Smooth muscle cell (in vitro differentiated cells): ENCODE measurements around the gene MOB1A. TPM values are rescaled to one million over a fixed set of nuclear protein-coding genes. Genes with fewer than 3 reads are reported as not detected.

Experiments used
- DNase-seq: peaks from one replicate; lab custom pipeline; 2025; ENCODE audit not compliant: unreplicated experiment; lab: John Stamatoyannopoulos, UW
- H2AFZ ChIP-seq: fragments of 200-600 bp; sonication (generic); 2 replicates; pipeline ENCODE4 v1.6.0; 2016; ENCODE audit warnings: antibody characterized with exemption, low read depth, mild to moderate bottlenecking
- H3F3A ChIP-seq: fragments of 200-600 bp; sonication (generic); 2 replicates; pipeline ENCODE4 v1.6.0; 2017; ENCODE audit warnings: antibody characterized with exemption, low read depth
- H3K27ac ChIP-seq: fragments of 200-600 bp; sonication (generic); 2 replicates; pipeline ENCODE4 v1.5.1; 2016; ENCODE audit warnings: low read depth, mild to moderate bottlenecking
- H3K27me3 ChIP-seq: fragments of 200-600 bp; sonication (generic); 2 replicates; pipeline ENCODE4 v1.6.1; 2016; ENCODE audit warnings: low read depth, mild to moderate bottlenecking
- H3K36me3 ChIP-seq: fragments of 200-600 bp; sonication (generic); 2 replicates; pipeline ENCODE4 v1.5.1; 2016; ENCODE audit warnings: low read depth
- H3K4me1 ChIP-seq: fragments of 200-600 bp; sonication (generic); 2 replicates; pipeline ENCODE4 v1.5.1; 2016; ENCODE audit warnings: low read depth
- H3K4me2 ChIP-seq: fragments of 200-600 bp; sonication (generic); 2 replicates; pipeline ENCODE4 v1.6.0; 2016; ENCODE audit warnings: mild to moderate bottlenecking
- H3K4me3 ChIP-seq: fragments of 200-600 bp; sonication (generic); 2 replicates; pipeline ENCODE4 v1.5.1; 2016; ENCODE audit warnings: mild to moderate bottlenecking
- H3K79me2 ChIP-seq: fragments of 200-600 bp; sonication (generic); 2 replicates; pipeline ENCODE4 v1.6.0; 2016; ENCODE audit warnings: low read depth, mild to moderate bottlenecking
- H3K9ac ChIP-seq: fragments of 200-600 bp; sonication (generic); 2 replicates; pipeline ENCODE4 v1.6.0; 2016; ENCODE audit warnings: low read depth
- H3K9me3 ChIP-seq: fragments of 200-600 bp; sonication (generic); replicated peaks from 2 replicates; pipeline ENCODE4 v1.5.1; 2016; ENCODE audit warnings: low read depth
- H4K20me1 ChIP-seq: fragments of 200-600 bp; sonication (generic); 2 replicates; pipeline ENCODE4 v1.6.0; 2016; ENCODE audit warnings: low read depth
- WGBS: methylation state at CpG from one replicate; pipeline ENCODE4 v1.1.7; 2016; ENCODE audit warnings: low lambda C conversion rate; 5-methylcytosine and 5-hydroxymethylcytosine counted together
- polyA plus RNA-seq: library from polyadenylated mRNA; unstranded; fragments of >200 nt; fragmentation: Nextera tagmentation; extraction: Ambion mirVana; gene quantifications from 2 replicates; pipeline ENCODE4 v1.2.1, GENCODE V29; 2016
- total RNA-seq: library from RNA; depleted of rRNA; stranded (reverse); fragments of >200 nt; gene quantifications from 2 replicates; pipeline ENCODE4 v1.2.3, GENCODE V29; 2014
- TF ChIP-seq, protein P1 (sequence below): fragments of 200-600 bp; sonication (generic); IDR thresholded peaks from 2 replicates; pipeline ENCODE4 v1.5.1; 2017; ENCODE audit warnings: borderline replicate concordance, mild to moderate bottlenecking, antibody characterized with exemption; ENCODE audit not compliant: insufficient read depth, poor library complexity, severe bottlenecking

MOB1A gene
- total and polyA plus RNA-seq, 2 experiments from 2014 or later: 45.2 to 98.1 TPM

- TF ChIP-seq, protein P1, sequence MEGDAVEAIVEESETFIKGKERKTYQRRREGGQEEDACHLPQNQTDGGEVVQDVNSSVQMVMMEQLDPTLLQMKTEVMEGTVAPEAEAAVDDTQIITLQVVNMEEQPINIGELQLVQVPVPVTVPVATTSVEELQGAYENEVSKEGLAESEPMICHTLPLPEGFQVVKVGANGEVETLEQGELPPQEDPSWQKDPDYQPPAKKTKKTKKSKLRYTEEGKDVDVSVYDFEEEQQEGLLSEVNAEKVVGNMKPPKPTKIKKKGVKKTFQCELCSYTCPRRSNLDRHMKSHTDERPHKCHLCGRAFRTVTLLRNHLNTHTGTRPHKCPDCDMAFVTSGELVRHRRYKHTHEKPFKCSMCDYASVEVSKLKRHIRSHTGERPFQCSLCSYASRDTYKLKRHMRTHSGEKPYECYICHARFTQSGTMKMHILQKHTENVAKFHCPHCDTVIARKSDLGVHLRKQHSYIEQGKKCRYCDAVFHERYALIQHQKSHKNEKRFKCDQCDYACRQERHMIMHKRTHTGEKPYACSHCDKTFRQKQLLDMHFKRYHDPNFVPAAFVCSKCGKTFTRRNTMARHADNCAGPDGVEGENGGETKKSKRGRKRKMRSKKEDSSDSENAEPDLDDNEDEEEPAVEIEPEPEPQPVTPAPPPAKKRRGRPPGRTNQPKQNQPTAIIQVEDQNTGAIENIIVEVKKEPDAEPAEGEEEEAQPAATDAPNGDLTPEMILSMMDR: no peak
- H3K4me2 ChIP-seq: no peak overlapping the region
These were observed 74.9 kb downstream of the MOB1A start for GRCh38 chr2:74103763-74104162.

More at GRCh38 chr2:74103763-74104162, 74.9 kb downstream of the MOB1A start:
- H3K9me3 ChIP-seq: no peaks in the 10 kb centered on the region
- 86% methylated on average over 6 of the region's 6 CpGs for WGBS
- no peaks in the 10 kb centered on the region for H3K36me3 ChIP-seq
- H3K4me3 ChIP-seq: no peak overlapping the region
- H3F3A ChIP-seq: no peaks in the 10 kb centered on the region
- H3K27ac ChIP-seq: no peak overlapping the region
- DNase-seq: no peak
- H3K79me2 ChIP-seq: no peaks in the 10 kb centered on the region
- peaks cover 14% of the 10 kb centered on the region for H3K4me1 ChIP-seq
- H2AFZ ChIP-seq: no peak overlapping the region
- H4K20me1 ChIP-seq: peaks cover 19% of the 10 kb centered on the region
- H3K9ac ChIP-seq: no peak overlapping the region
- no peaks in the 10 kb centered on the region for H3K27me3 ChIP-seq

Other genes with a start within 250 kb of the MOB1A start
- gene TET3, start 194.0 kb downstream of the MOB1A start, total RNA-seq: 10.4 and 12.7 TPM in 2 replicates
- gene TET3, start 194.0 kb downstream of the MOB1A start, polyA plus RNA-seq: 3.2 TPM in 2 replicates
- gene BOLA3, start 31.0 kb downstream of the MOB1A start, total RNA-seq: 87.5 and 99.7 TPM in 2 replicates
- gene BOLA3, start 31.0 kb downstream of the MOB1A start, polyA plus RNA-seq: 93.8 and 100 TPM in 2 replicates
- 136 and 159 TPM in 2 replicates for gene MTHFD2, start 19.7 kb upstream of the MOB1A start, total RNA-seq
- gene MTHFD2, start 19.7 kb upstream of the MOB1A start, polyA plus RNA-seq: 63.6 and 74.2 TPM in 2 replicates
- gene SLC4A5, start 164.5 kb upstream of the MOB1A start, total RNA-seq: 0.99 and 3.1 TPM in 2 replicates
- gene SLC4A5, start 164.5 kb upstream of the MOB1A start, polyA plus RNA-seq: 0.46 and 1.5 TPM in 2 replicates
- gene DCTN1, start 201.4 kb upstream of the MOB1A start, total RNA-seq: 60.7 and 65.8 TPM in 2 replicates
- 98.3 and 105 TPM in 2 replicates for gene DCTN1, start 201.4 kb upstream of the MOB1A start, polyA plus RNA-seq
- 0.54 and 1.3 TPM in 2 replicates for gene C2orf81, start 242.7 kb upstream of the MOB1A start, total RNA-seq
- gene C2orf81, start 242.7 kb upstream of the MOB1A start, polyA plus RNA-seq: 2.4 and 3.5 TPM in 2 replicates
- 35.0 and 52.3 TPM in 2 replicates for gene WDR54, start 242.9 kb upstream of the MOB1A start, total RNA-seq
- 59.2 and 84.5 TPM in 2 replicates for gene WDR54, start 242.9 kb upstream of the MOB1A start, polyA plus RNA-seq